Thymus (tissue), 11 donors: ENCODE data around the gene SIGLEC11. TPM values are rescaled to one million over a fixed set of nuclear protein-coding genes. Genes with fewer than 3 reads are reported as not detected.
"Not testable (repeated sequence)": the region's sequence is repeated elsewhere in the genome, so short reads cannot be mapped to it uniquely, and the experiment has no call there.

Experiments used
- DNase-seq, 9 donors: peaks; one replicate each; pipeline ENCODE4 v3.0.0-alpha.2; 2013; ENCODE audit warnings: low spot score in 9 of 9, low read depth in 6 of 9, missing footprints in 1 of 9
- H3K27ac ChIP-seq, 2 donors: one replicate each; pipeline ENCODE4 v1.5.1; 2013; ENCODE audit warnings: control low read depth in 1 of 2, low read depth in 1 of 2, low read length in 1 of 2, mild to moderate bottlenecking in 1 of 2, moderate library complexity in 1 of 2
- H3K27me3 ChIP-seq, 2 donors: one replicate each; pipeline ENCODE4 v1.5.1; 2013; ENCODE audit warnings: low read length in 1 of 2; ENCODE audit not compliant: control insufficient read depth in 2 of 2, insufficient read depth in 1 of 2
- H3K36me3 ChIP-seq, 2 donors: one replicate each; pipeline ENCODE4 v1.5.1; 2013; ENCODE audit warnings: low read length in 1 of 2, mild to moderate bottlenecking in 1 of 2, moderate library complexity in 1 of 2; ENCODE audit not compliant: control insufficient read depth in 2 of 2, insufficient read depth in 2 of 2
- H3K4me1 ChIP-seq, 2 donors: one replicate each; pipeline ENCODE4 v1.5.1; 2013; ENCODE audit warnings: low read length in 2 of 2; ENCODE audit not compliant: control insufficient read depth in 2 of 2, insufficient read depth in 2 of 2
- H3K4me3 ChIP-seq, 2 donors: one replicate each; pipeline ENCODE4 v1.5.1; 2013; ENCODE audit warnings: low read length in 2 of 2, control low read depth in 1 of 2, mild to moderate bottlenecking in 1 of 2
- H3K9me3 ChIP-seq, 2 donors: one replicate each; pipeline ENCODE4 v1.5.1; 2013; ENCODE audit warnings: low read length in 1 of 2, mild to moderate bottlenecking in 1 of 2; ENCODE audit not compliant: control insufficient read depth in 2 of 2, insufficient read depth in 1 of 2
- WGBS: extraction: QIAGEN DNeasy Blood & Tissue Kit; methylation state at CpG from one replicate; pipeline ENCODE4 v1.1.7; 2013; 5-methylcytosine and 5-hydroxymethylcytosine counted together
- polyA plus RNA-seq: library from polyadenylated mRNA; stranded (reverse); fragments of 200-250 nt; gene quantifications from one replicate; pipeline ENCODE4 v1.2.3, GENCODE V29; 2013
- total RNA-seq: library from RNA; stranded (reverse); fragments of 120-200 nt; gene quantifications from one replicate; pipeline ENCODE4 v1.2.4, GENCODE V29; 2013
- donor health status: healthy.

SIGLEC11 gene
- total and polyA plus RNA-seq, 2 donors = 0.14 to 0.98 TPM

DNA sequence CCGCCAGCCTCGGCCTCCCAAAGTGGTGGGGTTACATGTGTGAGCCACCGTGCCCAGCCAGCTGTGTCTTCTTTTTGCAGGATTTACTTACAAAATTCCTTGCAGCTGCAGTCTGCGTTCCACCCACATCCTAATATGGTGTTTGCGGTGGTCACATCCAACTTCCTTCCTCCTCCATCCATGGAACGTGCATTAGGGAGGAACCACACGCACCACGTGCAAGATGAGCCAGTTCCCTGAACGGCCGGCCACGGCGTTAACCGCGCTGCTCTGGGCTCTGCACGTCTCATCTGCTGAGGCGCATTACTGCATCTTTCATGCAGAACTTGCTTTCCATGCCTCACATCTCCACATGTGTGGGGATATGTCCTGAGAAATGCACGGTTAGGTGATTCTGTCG, 13.0 kb upstream of the SIGLEC11 start:
- H3K4me3 ChIP-seq = no peak overlapping the region
- H3K27me3 ChIP-seq = peaks cover 0 to 3% of the 10 kb centered on the region in 2 donors
- DNase-seq = no peak
- no peaks in the 10 kb centered on the region for H3K4me1 ChIP-seq
- no peaks in the 10 kb centered on the region for H3K9me3 ChIP-seq
- WGBS = 89% methylated on average over 18 of the region's 18 CpGs
- no peak overlapping the region for H3K27ac ChIP-seq
- H3K36me3 ChIP-seq = peaks cover 20 to 36% of the 10 kb centered on the region in 2 donors

DNA sequence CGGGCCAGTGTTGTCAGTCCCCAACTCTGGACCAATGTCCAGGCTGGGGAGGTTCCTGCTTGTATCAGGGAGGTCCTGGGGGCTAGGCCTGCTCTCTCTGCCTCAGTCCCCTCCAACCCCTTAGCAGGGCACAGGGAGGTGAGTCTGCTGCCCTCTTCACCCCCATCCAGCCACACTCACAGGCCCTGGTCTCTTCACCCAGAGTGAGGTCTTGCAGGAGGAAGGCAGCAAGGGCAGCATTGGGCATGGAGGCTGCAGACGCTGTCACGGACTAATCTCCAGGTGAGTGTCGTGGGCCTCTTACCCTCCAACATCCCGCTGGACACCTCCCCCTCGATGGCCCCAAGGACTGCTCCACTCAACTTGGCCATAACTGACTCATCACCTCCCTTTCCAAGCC, 11.9 kb upstream of the SIGLEC11 start:
- no peaks in the 10 kb centered on the region for H3K4me1 ChIP-seq
- H3K4me3 ChIP-seq = no peak overlapping the region
- peaks cover 9 to 25% of the 10 kb centered on the region in 2 donors for H3K36me3 ChIP-seq
- H3K9me3 ChIP-seq = no peaks in the 10 kb centered on the region
- H3K27me3 ChIP-seq = peaks cover 0 to 6% of the 10 kb centered on the region in 2 donors
- DNase-seq = no peak
- WGBS = 95% methylated on average over 6 of the region's 6 CpGs
- no peak overlapping the region for H3K27ac ChIP-seq

DNA sequence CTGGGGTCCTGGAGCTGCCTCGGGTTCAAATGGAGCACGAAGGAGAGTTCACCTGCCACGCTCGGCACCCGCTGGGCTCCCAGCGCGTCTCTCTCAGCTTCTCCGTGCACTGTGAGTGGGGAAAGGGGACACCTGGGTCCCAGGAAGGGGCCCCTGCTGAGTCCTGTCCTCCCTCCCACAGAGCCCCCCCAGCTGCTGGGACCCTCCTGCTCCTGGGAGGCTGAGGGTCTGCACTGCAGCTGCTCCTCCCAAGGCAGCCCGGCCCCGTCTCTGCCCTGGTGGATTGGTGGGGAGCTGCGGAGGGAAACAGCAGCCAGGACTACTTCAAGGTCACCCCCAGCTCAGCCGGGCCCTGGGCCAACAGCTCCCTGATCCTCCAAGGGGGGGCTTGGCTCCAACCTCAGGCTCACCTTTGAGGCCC, 11.0 kb upstream of the SIGLEC11 start:
- Histone ChIP-seq H3K4me3 (no peak overlapping the region), H3K27ac (no peak overlapping the region), H3K9me3 (no peaks in the 10 kb centered on the region), H3K36me3 (peaks cover 6 to 16% of the 10 kb centered on the region in 2 donors), H3K4me1 (no peaks in the 10 kb centered on the region), H3K27me3 (peaks cover 0 to 6% of the 10 kb centered on the region in 2 donors)
- WGBS = 84% methylated on average over 12 of the region's 12 CpGs
- DNase-seq = no peak

DNA sequence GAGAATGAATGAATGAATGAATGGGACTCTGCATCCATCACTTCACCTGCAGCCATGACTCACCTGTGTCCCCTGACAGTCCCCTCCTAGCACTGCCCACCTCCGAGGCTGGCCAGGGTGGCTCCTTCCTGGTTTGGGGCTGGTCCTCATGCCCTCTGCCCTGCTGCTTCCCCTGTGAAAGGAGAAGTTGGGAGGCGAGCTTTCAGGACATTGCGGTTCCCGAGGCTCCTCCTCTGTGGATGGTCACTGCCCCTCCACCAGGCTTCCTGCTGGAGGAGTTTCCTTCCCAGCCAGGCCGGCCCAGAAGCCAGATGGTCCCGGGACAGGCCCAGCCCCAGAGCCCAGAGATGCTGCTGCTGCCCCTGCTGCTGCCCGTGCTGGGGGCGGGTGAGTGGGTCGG, 8.4 kb upstream of the SIGLEC11 start:
- not testable (repeated sequence) for DNase-seq, H3K4me3 ChIP-seq, H3K27me3 ChIP-seq, H3K27ac ChIP-seq, H3K36me3 ChIP-seq, H3K4me1 ChIP-seq, H3K9me3 ChIP-seq
- WGBS = 2% methylated on average over 4 of the region's 9 CpGs

DNA sequence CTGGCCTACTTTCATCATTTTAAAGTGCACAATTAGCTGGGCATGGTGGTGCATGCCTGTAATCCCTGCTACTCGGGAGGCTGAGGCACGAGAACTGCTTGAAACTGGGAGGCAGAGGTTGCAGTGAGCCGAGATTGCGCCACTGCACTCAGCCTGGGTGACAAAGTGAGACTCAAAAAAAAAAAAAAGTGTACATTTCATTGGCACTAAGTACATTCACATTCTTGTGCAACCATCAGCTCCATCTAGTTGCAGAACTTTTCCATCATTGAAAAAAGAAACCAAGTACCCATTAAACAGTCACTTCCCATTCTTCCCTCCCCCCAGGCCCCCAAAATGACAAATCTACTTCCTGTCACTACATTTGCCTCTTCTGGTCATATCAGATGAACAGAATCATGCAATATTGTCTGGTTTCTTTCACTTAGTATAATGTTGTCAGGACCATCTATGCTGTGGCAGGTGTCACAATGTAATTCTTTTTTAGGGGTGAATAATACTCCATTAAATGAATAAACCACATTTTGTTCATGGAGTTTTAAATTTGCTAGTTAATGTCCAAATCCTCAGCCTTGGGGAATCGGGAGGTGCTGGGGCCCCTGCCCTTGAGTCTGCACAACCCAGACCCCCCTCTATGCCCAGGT, 7.4 kb upstream of the SIGLEC11 start:
- 89% methylated on average over 5 of the region's 5 CpGs for WGBS
- Histone ChIP-seq H3K27me3 (peaks cover 0 to 6% of the 10 kb centered on the region in 2 donors), H3K4me1 (no peaks in the 10 kb centered on the region), H3K9me3 (peaks cover 0 to 5% of the 10 kb centered on the region in 2 donors), H3K36me3 (no peaks in the 10 kb centered on the region), H3K27ac (no peak overlapping the region), H3K4me3 (no peak overlapping the region)
- no peak for DNase-seq

DNA sequence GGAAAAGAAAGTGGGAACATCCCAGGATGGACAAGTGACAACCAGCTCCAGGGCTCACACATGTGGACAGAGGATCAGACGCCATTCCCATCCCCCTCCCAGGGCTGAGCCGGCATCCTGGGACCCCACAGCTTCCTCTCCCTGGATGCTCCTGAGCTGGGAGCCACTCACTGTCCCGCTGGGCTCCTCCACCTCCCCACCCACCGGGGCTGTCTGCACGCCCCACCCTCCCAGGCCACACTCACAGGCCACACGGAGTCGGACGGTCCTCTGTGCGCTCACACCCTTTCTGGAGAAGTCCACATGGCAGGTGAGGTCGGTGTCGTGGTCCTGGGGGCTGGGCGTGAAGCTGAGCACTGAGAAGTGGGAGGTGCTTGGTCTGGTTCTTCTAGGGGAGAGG, 1.1 kb downstream of the SIGLEC11 start:
- DNase-seq = not testable (repeated sequence)

DNA sequence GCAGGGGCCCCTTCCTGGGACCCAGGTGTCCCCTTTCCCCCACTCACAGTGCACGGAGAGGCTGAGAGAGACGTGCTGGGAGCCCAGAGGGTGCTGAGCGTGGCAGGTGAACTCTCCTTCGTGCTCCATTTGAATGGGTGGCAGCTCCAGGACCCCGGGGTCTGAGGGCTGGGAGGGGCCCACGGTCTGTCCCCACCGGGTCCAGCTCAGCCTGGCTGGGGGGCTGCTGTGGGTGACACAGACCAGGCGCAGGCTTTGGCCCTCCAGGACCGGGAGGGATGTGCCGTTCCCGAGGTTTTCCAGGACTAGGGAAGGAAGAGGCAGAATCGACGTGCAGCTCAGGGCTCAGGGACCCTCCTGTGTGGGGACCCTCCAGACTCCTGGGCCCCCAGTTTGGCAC, 2.4 kb downstream of the SIGLEC11 start:
- DNase-seq, H3K27ac ChIP-seq, H3K9me3 ChIP-seq, H3K4me3 ChIP-seq, H3K4me1 ChIP-seq, H3K36me3 ChIP-seq: not testable (repeated sequence)
- 86% methylated on average over 13 of the region's 13 CpGs for WGBS
- peaks cover 0 to 20% of the 10 kb centered on the region in 2 donors for H3K27me3 ChIP-seq

More for the DNA sequence above, 1.1 kb downstream of the SIGLEC11 start:
- not testable (repeated sequence) for H3K27me3 ChIP-seq, H3K27ac ChIP-seq, H3K36me3 ChIP-seq, H3K9me3 ChIP-seq, H3K4me1 ChIP-seq, H3K4me3 ChIP-seq
- 77% methylated on average over 2 of the region's 12 CpGs for WGBS

DNA sequence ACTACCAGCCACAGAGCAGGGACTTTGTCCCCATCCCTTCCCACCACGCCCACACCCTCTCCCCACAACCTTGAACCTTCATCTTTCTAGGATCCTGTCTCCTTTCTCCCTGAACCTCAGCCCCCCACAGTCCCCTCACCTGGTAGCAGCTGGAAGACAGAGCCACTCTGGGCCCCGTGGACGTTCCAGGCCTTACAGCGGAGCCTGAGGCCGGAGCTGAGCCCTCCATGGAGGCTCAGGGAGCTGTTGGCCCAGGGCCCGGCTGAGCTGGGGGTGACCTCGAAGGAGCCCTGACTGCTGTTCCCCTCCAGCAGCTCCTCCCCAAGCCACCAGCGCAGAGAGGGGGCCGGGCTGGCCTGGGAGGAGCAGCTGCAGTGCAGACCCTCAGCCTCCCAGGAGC, 2.8 kb downstream of the SIGLEC11 start:
- H3K4me3 ChIP-seq, H3K36me3 ChIP-seq, H3K9me3 ChIP-seq, H3K4me1 ChIP-seq, H3K27ac ChIP-seq, DNase-seq: not testable (repeated sequence)
- H3K27me3 ChIP-seq = peaks cover 0 to 24% of the 10 kb centered on the region in 2 donors
- 77% methylated on average over 9 of the region's 9 CpGs for WGBS

DNA sequence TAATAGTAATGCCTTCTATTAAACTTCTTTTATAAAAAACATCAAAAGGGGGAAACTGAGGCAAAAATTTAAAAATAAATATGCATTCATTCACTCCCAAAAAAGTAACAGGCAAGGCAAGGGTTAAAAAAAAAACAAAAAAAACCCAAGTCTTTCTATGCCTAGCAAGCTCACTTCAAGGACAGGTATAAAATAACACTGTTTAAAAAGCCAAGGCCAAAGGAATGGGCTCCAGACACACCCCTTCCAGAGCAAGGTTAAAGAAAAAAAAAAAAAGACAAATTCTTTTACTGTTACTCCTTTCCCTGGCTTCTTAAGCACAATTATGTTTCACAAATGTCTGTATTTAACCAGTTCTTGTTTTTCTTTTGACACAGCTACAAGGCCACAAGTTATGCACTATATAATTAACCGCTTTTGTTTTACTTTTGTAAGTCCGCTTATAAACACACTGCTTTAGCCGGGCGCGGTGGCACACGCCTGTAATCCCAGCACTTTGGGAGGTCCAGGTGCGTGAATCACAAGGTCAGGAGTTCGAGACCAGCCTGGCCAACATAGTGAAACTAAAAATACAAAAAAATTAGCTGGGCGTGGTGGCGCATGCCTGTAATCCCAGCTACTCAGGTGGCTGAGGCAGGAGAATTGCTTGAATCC, 3.6 kb downstream of the SIGLEC11 start:
- no peaks in the 10 kb centered on the region for H3K36me3 ChIP-seq
- H3K4me1 ChIP-seq = peaks cover 0 to 4% of the 10 kb centered on the region in 2 donors
- H3K27me3 ChIP-seq = peaks cover 0 to 28% of the 10 kb centered on the region in 2 donors
- H3K9me3 ChIP-seq = no peaks in the 10 kb centered on the region
- no peak overlapping the region for H3K27ac ChIP-seq
- 90% methylated on average over 10 of the region's 10 CpGs for WGBS
- DNase-seq = no peak
- no peak overlapping the region for H3K4me3 ChIP-seq
